ENCODE results near the gene BIRC3.
"Not testable (repeated sequence)": the region's sequence is repeated elsewhere in the genome, so short reads cannot be mapped to it uniquely, and the experiment has no call there.

Gene BIRC3

GRCh38 chr11:102296757-102297156, 20.5 kb upstream of the BIRC3 start:
- not testable (repeated sequence) for DNase-seq

- peak; percentile 38 for DNase-seq
These were observed 16.4 kb upstream of the BIRC3 start for GRCh38 chr11:102300837-102301236.

- no peak for DNase-seq
These were observed 15.0 kb upstream of the BIRC3 start for GRCh38 chr11:102302241-102302640.

- no peak for DNase-seq
These were observed 12.6 kb upstream of the BIRC3 start for GRCh38 chr11:102304686-102305085.

- no peak for DNase-seq
These were observed 11.8 kb upstream of the BIRC3 start for GRCh38 chr11:102305352-102306047.

- no peak for DNase-seq
These were observed 11.2 kb upstream of the BIRC3 start for GRCh38 chr11:102306048-102306597.

GRCh38 chr11:102306817-102307726, 10.2 kb upstream of the BIRC3 start:
- DNase-seq = no peak

GRCh38 chr11:102307727-102308038, 9.6 kb upstream of the BIRC3 start:
- no peak for DNase-seq

GRCh38 chr11:102309621-102310541, 7.4 kb upstream of the BIRC3 start:
- DNase-seq = no peak

- DNase-seq = no peak
These were observed 4.6 kb upstream of the BIRC3 start for GRCh38 chr11:102312667-102313066.

GRCh38 chr11:102313238-102313940, 3.9 kb upstream of the BIRC3 start:
- no peak for DNase-seq

GRCh38 chr11:102314784-102315183, 2.5 kb upstream of the BIRC3 start:
- DNase-seq = no peak

- no peak for DNase-seq
These were observed 859 bp upstream of the BIRC3 start for GRCh38 chr11:102316346-102316904.

- DNase-seq = no peak
These were observed 452 bp downstream of the BIRC3 start for GRCh38 chr11:102317768-102318103.

GRCh38 chr11:102318469-102318868, 1.2 kb downstream of the BIRC3 start:
- DNase-seq = peak; percentile 42

- no peak for DNase-seq
These were observed 2.3 kb downstream of the BIRC3 start for GRCh38 chr11:102319544-102319943.

- no peak for DNase-seq
These were observed 2.9 kb downstream of the BIRC3 start for GRCh38 chr11:102320188-102320587.

- no peak for DNase-seq
These were observed 3.4 kb downstream of the BIRC3 start for GRCh38 chr11:102320679-102321078.

- no peak for DNase-seq
These were observed 5.3 kb downstream of the BIRC3 start for GRCh38 chr11:102322560-102322959.

GRCh38 chr11:102323542-102324251, 6.4 kb downstream of the BIRC3 start:
- no peak for DNase-seq

GRCh38 chr11:102325088-102325487, 7.8 kb downstream of the BIRC3 start:
- DNase-seq = no peak
